Activated CD8-positive, alpha-beta memory T cell treated with anti-CD3 and anti-CD28 coated beads, Interleukin-2, amount 50 U/mL, for 4 hours (primary cell): ENCODE results near the gene PTPRT.
"Not testable (repeated sequence)": the region's sequence is repeated elsewhere in the genome, so short reads cannot be mapped to it uniquely, and the experiment has no call there.

Experiments
- DNase-seq: peaks from one replicate; pipeline ENCODE4 v3.0.0-alpha.2; 2020

The PTPRT gene

GRCh38 chr20:43186312-43186711 is 3.4 kb downstream of the PTPRT start:
- DNase-seq: no peak

- no peak for DNase-seq
These were observed 3.8 kb downstream of the PTPRT start for GRCh38 chr20:43185901-43186300.

DNA sequence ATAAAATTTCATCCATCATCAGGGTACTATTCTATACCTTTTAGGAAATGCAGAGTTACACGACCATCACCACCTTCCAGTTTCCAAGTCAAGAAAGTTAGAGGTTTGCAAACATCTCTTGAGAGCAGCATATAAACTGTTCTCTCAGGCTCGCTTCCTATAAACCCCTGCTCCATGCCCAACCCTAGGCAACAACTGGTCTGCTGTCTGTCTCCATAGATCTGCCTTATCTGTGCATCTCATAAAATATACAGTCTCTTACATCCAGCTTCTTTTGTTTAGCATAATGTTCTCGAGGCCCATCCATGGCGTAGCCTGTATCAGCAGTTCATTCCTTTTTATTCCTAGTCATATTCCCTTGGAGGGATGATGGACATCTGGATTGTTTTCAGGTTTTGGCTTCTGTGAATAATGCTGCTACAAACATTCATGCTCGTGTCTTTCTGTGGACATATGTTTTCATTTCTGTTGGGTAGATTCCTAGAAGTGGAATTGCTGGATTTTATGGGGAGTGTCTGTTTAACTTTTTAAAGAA is 6.1 kb downstream of the PTPRT start:
- DNase-seq: no peak

DNA sequence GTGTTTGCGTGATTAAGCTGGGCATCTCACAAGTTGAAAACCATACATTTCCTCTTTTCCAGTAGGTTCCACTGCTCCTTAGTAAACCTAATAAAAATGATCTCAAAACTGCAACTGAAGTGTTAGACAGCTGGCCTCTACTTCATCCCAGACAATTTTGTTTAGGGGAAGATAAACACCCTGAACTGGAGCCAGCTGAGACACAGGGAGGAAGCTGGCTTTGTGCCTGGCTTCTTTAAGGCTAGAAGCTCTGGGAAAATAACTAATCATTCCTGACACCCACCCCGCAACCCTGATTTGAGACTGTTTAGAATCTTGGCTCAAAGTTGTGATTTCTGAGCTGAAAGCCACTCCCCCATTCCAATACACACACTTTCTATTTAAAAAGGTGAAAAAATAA is 11.6 kb downstream of the PTPRT start:
- DNase-seq: no peak

GRCh38 chr20:43176726-43177125 is 13.0 kb downstream of the PTPRT start:
- no peak for DNase-seq

DNA sequence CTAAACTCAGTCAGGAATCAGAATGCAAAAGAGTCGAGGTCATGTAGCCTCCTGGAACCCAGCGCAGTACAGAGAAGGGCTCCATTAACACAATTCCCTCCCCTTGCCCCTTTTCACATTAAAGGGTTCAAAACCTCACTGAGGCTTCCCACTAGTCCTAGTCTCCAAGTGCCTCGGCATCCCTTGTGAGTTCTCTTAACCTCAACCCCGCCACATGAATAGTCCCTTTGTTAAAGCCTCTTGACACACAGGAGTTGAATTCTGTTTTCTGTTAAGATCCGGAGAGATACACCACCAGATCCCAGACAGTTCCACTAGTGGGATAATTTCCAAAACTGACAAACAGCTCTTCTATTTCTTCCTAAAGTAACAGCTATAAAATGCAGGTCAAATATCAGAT is 17.8 kb downstream of the PTPRT start:
- DNase-seq: no peak

DNA sequence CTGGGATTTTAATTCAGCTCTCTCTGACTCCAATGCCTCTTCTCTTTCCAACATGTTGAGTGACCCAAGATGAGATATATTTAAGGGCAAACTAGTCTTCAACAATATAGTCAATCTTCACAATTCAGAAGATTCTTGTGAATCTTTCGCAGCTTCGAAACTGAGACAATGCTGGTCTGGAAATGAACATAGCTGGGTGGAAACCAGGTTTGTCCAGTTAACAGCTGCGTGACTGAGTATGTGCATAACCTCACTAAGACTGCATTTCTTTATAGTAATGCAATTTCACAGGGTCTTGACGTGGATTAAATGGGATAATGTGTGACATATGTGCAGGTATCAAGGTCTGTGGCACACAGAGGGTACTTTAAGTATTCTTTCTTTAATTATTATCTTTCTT is 18.9 kb downstream of the PTPRT start:
- no peak for DNase-seq

DNA sequence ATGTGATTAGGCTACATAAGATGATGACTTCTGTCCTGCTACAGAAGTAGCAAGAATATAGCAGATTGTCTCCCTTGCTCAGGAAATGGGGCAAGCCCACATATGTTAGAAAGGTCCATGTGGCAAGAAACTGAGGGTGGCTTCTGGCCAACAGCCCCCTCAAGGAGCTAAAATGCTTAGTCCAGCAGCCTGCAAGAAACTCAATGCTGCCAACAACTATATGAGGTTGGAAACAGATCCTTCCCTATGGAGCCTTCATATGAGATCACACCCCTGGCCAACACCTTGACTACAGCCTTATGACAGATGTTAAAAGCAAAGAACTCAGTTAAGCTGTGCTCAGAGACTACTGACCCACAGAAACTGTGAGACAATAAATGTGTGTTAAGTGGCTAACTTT is 22.1 kb downstream of the PTPRT start:
- no peak for DNase-seq

- no peak for DNase-seq
These were observed 22.7 kb downstream of the PTPRT start for GRCh38 chr20:43167021-43167420.

GRCh38 chr20:43165611-43166010 is 24.1 kb downstream of the PTPRT start:
- no peak for DNase-seq

GRCh38 chr20:43164736-43165135 is 25.0 kb downstream of the PTPRT start:
- not testable (repeated sequence) for DNase-seq

DNA sequence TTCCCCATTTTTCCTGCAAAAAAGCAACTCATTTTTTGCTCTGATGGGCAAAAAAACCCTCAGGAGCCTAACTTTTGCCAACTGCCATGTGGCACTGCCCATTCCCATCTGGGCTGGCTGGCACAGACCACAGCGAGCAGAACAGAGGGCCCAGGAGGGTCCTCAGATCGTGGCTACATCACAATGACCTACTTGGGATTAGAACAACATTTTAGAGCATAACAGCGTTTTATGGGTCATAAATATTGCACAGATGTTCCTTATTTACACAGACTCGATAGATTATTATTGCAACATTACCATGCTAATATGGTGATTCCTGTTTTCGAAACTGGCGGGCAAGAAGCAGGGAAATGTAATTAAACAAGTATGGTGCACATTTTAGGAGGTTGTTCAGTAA is 28.0 kb downstream of the PTPRT start:
- DNase-seq: no peak

- no peak for DNase-seq
These were observed 28.8 kb downstream of the PTPRT start for GRCh38 chr20:43160941-43161340.

DNA sequence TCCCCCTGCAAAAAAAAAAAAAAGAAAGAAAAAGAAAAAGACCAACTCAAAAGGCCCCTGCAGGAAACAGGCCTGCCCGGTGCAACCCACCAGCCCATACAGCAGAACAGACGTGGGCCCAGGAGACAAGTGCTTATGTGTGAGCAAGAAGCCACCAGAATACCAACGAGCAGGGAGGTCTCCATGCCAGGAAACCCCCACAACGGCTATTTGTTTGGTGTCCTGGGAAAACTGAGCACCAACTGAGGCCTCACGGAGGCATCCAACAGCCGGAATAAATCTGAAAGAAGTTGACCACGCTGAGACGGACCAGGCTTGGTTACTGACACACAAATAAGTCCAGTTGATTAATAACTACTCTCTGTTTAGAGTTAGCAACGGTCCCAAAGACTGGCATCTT is 29.7 kb downstream of the PTPRT start:
- no peak for DNase-seq

DNA sequence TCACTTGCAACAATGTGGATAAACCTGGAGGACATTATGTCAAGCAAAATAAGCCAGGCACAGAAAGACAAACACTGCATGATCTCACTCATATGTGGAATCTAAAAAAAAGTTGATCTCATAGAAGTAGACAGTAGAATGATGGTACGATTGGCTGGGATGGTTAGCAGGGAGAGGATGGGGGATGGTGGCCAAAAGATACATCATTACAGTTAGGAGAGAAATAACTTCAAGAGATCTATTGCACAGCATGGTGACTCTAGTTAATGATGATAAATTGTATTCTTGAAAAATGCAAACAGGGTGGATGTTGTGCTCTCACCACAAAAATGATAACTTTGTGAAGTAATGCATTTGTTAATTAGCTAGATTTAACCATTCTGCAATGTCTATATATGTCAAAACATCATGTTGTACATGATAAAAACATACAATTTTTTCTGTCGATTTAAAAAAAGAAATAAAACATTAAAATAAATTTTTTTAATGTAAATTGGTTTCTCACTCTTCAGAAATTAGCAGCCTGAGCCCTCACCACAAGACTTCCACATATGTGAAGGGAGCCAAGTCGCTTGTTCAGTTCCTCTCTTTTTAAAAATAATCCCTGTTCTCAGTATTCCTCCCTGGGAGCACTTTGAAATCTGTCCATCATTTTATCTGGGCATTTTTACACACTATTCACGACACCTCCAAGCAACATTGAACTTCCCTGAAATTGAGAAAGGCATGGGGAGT is 34.2 kb downstream of the PTPRT start:
- DNase-seq: no peak

DNA sequence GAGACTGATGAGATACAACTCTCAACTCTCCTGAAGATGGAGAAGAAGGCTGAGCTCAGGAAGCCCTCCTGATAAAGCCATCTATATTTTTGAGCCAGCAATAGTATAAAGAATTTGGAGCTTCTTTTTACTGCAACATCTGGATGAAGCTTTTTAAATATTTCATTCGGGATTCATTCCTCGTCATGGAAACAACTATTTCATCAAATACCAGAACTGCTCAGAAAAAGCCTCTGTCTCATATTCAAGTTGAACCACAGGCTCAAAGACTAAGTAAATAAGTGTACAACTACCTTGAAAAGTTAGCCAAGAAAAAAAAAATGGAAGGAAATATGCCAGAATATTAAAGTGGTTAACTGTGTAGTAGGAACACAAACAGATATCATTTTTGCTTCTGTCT is 37.8 kb downstream of the PTPRT start:
- DNase-seq: no peak

DNA sequence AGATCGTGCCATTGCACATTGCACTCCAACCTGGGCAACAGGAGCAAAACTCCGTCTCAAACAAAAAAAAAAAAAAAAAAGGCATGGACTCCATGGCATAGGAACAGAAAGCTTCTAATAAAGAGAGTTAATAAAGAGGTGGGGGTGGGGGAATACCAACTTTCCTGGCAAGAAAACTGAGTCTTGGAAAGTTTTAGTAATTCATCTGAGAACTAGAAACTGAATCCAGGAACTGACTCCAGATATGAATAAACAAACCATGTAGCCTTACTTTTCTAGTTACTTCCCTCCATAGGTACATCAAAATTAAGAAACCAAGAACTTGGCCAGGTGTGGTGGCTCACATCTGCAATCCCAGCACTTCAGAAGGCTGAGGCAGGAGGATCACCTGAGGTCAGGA is 38.5 kb downstream of the PTPRT start:
- no peak for DNase-seq

DNA sequence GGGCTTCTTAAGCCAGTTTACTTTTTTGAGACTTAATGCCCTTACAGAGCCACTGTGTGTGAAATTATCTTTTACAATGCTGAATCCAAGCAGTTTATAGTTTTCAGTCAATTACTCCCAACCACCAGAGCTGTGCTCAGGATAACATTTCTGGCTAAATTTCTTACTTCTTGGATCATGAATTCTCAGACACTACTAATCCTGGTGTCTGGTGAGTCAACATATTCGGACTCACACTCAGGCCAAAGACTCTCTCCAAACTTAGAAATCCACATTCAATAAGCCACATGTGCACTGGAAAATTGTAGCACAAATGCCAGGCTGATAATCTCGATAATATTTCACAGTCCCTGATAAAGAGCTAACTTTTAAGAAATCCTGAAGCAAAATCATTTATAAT is 49.0 kb downstream of the PTPRT start:
- no peak for DNase-seq

GRCh38 chr20:43138061-43138770 is 51.5 kb downstream of the PTPRT start:
- no peak for DNase-seq

GRCh38 chr20:43137160-43137559 is 52.5 kb downstream of the PTPRT start:
- DNase-seq: no peak

DNA sequence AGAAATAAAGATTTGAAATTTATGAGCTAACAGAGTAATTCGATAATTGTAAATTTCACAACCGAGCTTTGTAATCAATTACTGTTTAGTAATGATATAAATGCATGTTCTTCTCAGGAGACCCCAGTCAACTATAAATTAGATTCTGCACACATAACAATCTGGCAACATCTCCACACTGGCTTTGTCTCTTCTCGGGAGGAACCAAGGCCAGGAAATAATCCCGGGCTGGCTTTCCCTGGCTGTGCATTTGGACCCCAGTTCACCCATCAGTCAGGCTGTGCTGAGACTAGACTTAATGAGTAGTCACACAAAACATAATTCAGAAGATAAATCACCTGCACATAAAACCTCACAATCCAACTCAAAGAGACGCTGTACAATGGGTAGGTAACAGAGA is 65.5 kb downstream of the PTPRT start:
- no peak for DNase-seq

- DNase-seq: no peak
These were observed 66.5 kb downstream of the PTPRT start for GRCh38 chr20:43123180-43123579.

DNA sequence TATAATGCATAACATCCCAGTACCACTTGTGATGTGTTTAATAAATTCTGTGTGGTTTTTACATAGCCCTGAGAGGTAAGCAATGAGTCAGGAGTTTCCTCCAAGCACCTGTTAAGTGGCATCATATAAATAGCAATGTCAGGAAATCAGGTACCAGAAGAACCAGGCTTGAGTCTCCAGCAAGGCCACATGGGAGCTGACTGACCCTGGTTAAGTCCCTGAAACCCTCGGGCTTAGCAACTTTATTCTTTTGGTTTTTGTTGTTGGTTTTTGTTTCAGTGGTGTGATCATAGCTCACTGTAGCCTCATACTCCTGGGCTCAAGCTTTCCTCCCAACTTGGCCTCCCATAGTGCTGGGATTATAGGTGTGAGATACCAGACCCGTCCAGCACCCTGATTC is 70.0 kb downstream of the PTPRT start:
- no peak for DNase-seq

DNA sequence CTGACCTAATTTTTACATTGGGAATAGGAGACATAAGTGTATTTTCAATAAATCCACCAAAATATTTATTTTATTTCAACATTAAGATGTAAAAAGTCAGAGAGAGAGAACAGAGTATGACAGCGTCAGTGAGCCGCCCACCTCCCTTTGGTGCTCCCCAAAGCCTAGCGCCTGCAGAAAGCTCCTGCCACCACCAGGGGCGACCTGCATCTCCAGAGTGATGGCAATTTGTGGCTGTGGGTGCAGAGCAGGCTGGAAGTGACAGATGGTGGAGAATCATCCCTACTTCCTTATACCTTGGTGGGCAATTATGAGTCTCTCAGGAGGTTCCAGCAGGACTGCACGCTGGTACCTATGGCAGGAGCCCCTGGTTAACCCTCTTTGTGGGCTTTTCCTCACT is 87.3 kb downstream of the PTPRT start:
- no peak for DNase-seq

DNA sequence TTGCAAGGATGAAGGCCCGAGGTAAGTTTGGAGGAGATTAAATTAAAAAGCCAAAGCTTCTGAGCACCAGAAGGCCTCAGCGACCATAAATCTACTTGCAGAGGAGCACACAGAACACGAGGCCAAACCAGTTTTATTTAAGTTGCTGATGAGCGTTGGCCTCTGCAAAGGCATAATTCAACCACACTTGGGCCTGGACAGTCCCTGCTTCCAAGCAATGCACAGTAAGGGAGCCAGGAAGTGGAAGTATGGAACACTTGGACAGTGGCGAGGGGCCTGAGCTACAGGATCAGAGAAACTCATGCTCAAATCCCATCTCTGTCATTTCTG is 92.8 kb downstream of the PTPRT start:
- no peak for DNase-seq
